HepG2 (cell line): ENCODE data around the gene AUP1. TPM values are rescaled to one million over a fixed set of nuclear protein-coding genes. Genes with fewer than 3 reads are reported as not detected.

ENCODE experiments used
- ATAC-seq: fragments of 200-7000 bp; cut with Tn5 transposase; 3 replicates; pipeline ENCODE4 v1.9.1; 2020; ENCODE audit warnings: mild to moderate bottlenecking, moderate library complexity
- BruUV-seq: library from RNA; stranded (reverse); fragments of 400-500 nt; replicated peaks from 2 replicates; lab custom pipeline; 2021; lab: Mats Ljungman, UMichigan
- CTCF ChIA-PET: fragments of 300-600 bp; formaldehyde crosslinking; extraction: SDS; loops from one replicate; lab custom pipeline; 2021; ENCODE audit warnings: low total read pairs, inconsistent platforms, low intra/inter-chr PET ratio; lab: Yijun Ruan, JAX
- POLR2A ChIA-PET: fragments of 350-600 bp; sonication (Branson Sonifier 250); formaldehyde crosslinking; loops from one replicate; lab custom pipeline; 2020; ENCODE audit warnings: antibody characterized with exemption, inconsistent platforms; lab: Yijun Ruan, JAX
- DNase-seq: peaks from one replicate; pipeline ENCODE4 v3.0.0-alpha.2; 2015; ENCODE audit warnings: low spot score
- FAIRE-seq: peaks from 3 replicates; lab custom pipeline; 2011; peaks lifted over from hg19 to GRCh38; lab: Jason Lieb, UNC
- H2AFZ ChIP-seq: one replicate; pipeline ENCODE4 v1.6.1; 2011; ENCODE audit warnings: low read length, inconsistent platforms
- H3K27ac ChIP-seq: fragments of 300-600 bp; 3 replicates; pipeline ENCODE4 v1.8.0; 2011; ENCODE audit warnings: mixed run types, mild to moderate bottlenecking, mixed read lengths, low read length, inconsistent platforms; ENCODE audit not compliant: insufficient read depth; ENCODE audit errors: extremely low read length
- H3K27me3 ChIP-seq, 2 experiments: fragments of 200-600 bp in 1 of 2; 2 replicates in 1 of 2; 3 replicates in 1 of 2; pipeline versions ENCODE4 v1.6.0 to v1.8.0; 2011; ENCODE audit warnings: low read length in 2 of 2, mild to moderate bottlenecking in 2 of 2, moderate library complexity in 2 of 2, inconsistent platforms in 1 of 2; ENCODE audit not compliant: insufficient read depth in 2 of 2, control insufficient read depth in 1 of 2
- H3K36me3 ChIP-seq, 2 experiments: fragments of 200-600 bp in 1 of 2; replicated peaks in 1 of 2; 2 replicates in 1 of 2; 3 replicates in 1 of 2; pipeline versions ENCODE4 v1.5.1 to v1.8.0; 2011; ENCODE audit warnings: low read length in 2 of 2, inconsistent platforms in 1 of 2; ENCODE audit not compliant: insufficient read depth in 2 of 2, control insufficient read depth in 1 of 2
- H3K4me1 ChIP-seq: 2 replicates; pipeline ENCODE4 v1.5.1; 2012; ENCODE audit warnings: low read length, inconsistent platforms; ENCODE audit not compliant: insufficient read depth
- H3K4me2 ChIP-seq: 2 replicates; pipeline ENCODE4 v1.6.0; 2011; ENCODE audit warnings: low read depth, low read length, inconsistent platforms
- H3K4me3 ChIP-seq, 3 experiments: fragments of 200-600 bp in 1 of 3; sonication (generic), shearing (Covaris generic) in 1 of 3; replicated peaks in 1 of 3; 2 replicates each; pipeline ENCODE4 v1.5.1; 2011 to 2016; ENCODE audit warnings: low read length in 3 of 3, inconsistent platforms in 2 of 3, low read depth in 2 of 3, mild to moderate bottlenecking in 2 of 3, control low read depth in 1 of 3, mixed read lengths in 1 of 3; ENCODE audit not compliant: insufficient read depth in 1 of 3
- H3K79me2 ChIP-seq: one replicate; pipeline ENCODE4 v1.6.1; 2011; ENCODE audit warnings: low read length, inconsistent platforms; ENCODE audit not compliant: insufficient read depth
- H3K9ac ChIP-seq: 2 replicates; pipeline ENCODE4 v1.6.0; 2011; ENCODE audit warnings: mild to moderate bottlenecking, low read depth, low read length, inconsistent platforms; ENCODE audit not compliant: insufficient read depth
- H3K9me3 ChIP-seq: 2 replicates; pipeline ENCODE4 v1.5.1; 2012; ENCODE audit warnings: mild to moderate bottlenecking, low read length
- H4K20me1 ChIP-seq: 2 replicates; pipeline ENCODE4 v1.6.0; 2011; ENCODE audit warnings: inconsistent platforms, mild to moderate bottlenecking, low read length, moderate library complexity; ENCODE audit not compliant: insufficient read depth
- AGO1 ChIP-seq: fragments of 200-400 bp; formaldehyde crosslinking; IDR thresholded peaks from 2 replicates; pipeline ENCODE4 v1.6.1; 2017; ENCODE audit warnings: mild to moderate bottlenecking, low read depth, low read length, moderate library complexity; ENCODE audit not compliant: poor library complexity, severe bottlenecking
- AGO2 ChIP-seq: fragments of 200-400 bp; formaldehyde crosslinking; optimal IDR thresholded peaks from 2 replicates; pipeline ENCODE3; 2017; ENCODE audit warnings: mild to moderate bottlenecking, low read depth, low read length, moderate library complexity
- BORCS8-MEF2B ChIP-seq: sonication (generic); formaldehyde crosslinking; IDR thresholded peaks from 2 replicates; pipeline ENCODE4 v1.8.0; 2022; ENCODE audit warnings: mild to moderate bottlenecking, missing genetic modification reagents
- CHD2 ChIP-seq: IDR thresholded peaks from 2 replicates; pipeline ENCODE4 v1.6.1; 2011; ENCODE audit warnings: low read depth, low read length, improper control_type of control experiment
- FOXC1 ChIP-seq: sonication (generic); formaldehyde crosslinking; IDR thresholded peaks from 2 replicates; pipeline ENCODE4 v1.8.0; 2022; ENCODE audit warnings: mild to moderate bottlenecking, missing genetic modification reagents, borderline replicate concordance
- GZF1 ChIP-seq: sonication (generic); formaldehyde crosslinking; IDR thresholded peaks from 2 replicates; pipeline ENCODE4 v1.5.1; 2020; ENCODE audit warnings: mild to moderate bottlenecking, missing genetic modification reagents
- MAZ ChIP-seq, 2 experiments: sonication (generic) in 1 of 2; formaldehyde crosslinking in 1 of 2; IDR thresholded peaks; 2 replicates each; pipeline versions ENCODE4 v1.5.0 to v1.6.1; 2012 to 2020; ENCODE audit warnings: low read depth in 2 of 2, mild to moderate bottlenecking in 2 of 2, borderline replicate concordance in 1 of 2, improper control_type of control experiment in 1 of 2, low read length in 1 of 2, missing genetic modification reagents in 1 of 2, moderate library complexity in 1 of 2
- MIER2 ChIP-seq: IDR thresholded peaks from 2 replicates; pipeline ENCODE4 v1.6.1; 2016; ENCODE audit warnings: missing biosample characterization, missing genetic modification reagents
- SAFB2 ChIP-seq: sonication (generic); formaldehyde crosslinking; IDR thresholded peaks from 2 replicates; pipeline ENCODE4 v1.5.1; 2020; ENCODE audit warnings: missing genetic modification reagents, low read depth, mild to moderate bottlenecking, borderline replicate concordance
- SP1 ChIP-seq, 2 experiments: fragments of 450-650 bp in 1 of 2; sonication (generic) in 1 of 2; formaldehyde crosslinking in 1 of 2; IDR thresholded peaks; 2 replicates each; pipeline versions ENCODE4 v1.4.0 to v1.6.1; 2016 to 2020; ENCODE audit warnings: missing genetic modification reagents in 1 of 2
- ZBTB2 ChIP-seq: sonication (generic); formaldehyde crosslinking; IDR thresholded peaks from 2 replicates; pipeline ENCODE4 v1.8.0; 2022; ENCODE audit warnings: low read depth, missing genetic modification reagents
- ZBTB38 ChIP-seq: sonication (generic); formaldehyde crosslinking; IDR thresholded peaks from 2 replicates; pipeline ENCODE4 v1.5.1; 2020; ENCODE audit warnings: mild to moderate bottlenecking, missing genetic modification reagents
- ZFP41 ChIP-seq: sonication (generic); formaldehyde crosslinking; IDR thresholded peaks from 2 replicates; pipeline ENCODE4 v1.4.0; 2020; ENCODE audit warnings: mild to moderate bottlenecking, missing genetic modification reagents, borderline replicate concordance
- ZNF121 ChIP-seq: sonication (generic); formaldehyde crosslinking; IDR thresholded peaks from 2 replicates; pipeline ENCODE4 v1.5.0; 2020; ENCODE audit warnings: mild to moderate bottlenecking, missing genetic modification reagents
- ZNF225 ChIP-seq: sonication (generic); formaldehyde crosslinking; IDR thresholded peaks from 2 replicates; pipeline ENCODE4 v1.4.0; 2020; ENCODE audit warnings: mild to moderate bottlenecking, missing genetic modification reagents
- WGBS: methylation state at CpG from one replicate; pipeline ENCODE4 v1.1.6; 2017; ENCODE audit warnings: low lambda C conversion rate; 5-methylcytosine and 5-hydroxymethylcytosine counted together
- in situ Hi-C: cut with HindIII; loops from 2 replicates; pipeline ENCODE4 v1.10.0; 2017; ENCODE audit warnings: low pct_unique_long_range_greater_than_20kb; ENCODE audit not compliant: extremely low pct_ligation_motif_present
- intact Hi-C: fragments of 100-400 bp; cut with micrococcal nuclease; formaldehyde crosslinking; loops from one replicate; pipeline ENCODE4 v1.10.0; 2022; ENCODE audit not compliant: unreplicated experiment
- polyA plus RNA-seq, 8 experiments: library from polyadenylated mRNA; depleted of rRNA in 3 of 8; stranded (reverse) in 7 of 8; unstranded in 1 of 8; fragments of >200 nt; fragmentation: Illumina TruSeq in 4 of 8; extraction: Trizol in 4 of 8; gene quantifications; 2 replicates each; pipeline versions ENCODE4 v1.2.1 to v1.2.3, GENCODE V29; 2011 to 2016; ENCODE audit warnings: low read depth in 4 of 8, missing spikeins in 1 of 8, mixed read lengths in 1 of 8; ENCODE audit not compliant: insufficient read depth in 1 of 8
- total RNA-seq, 5 experiments: library from RNA; depleted of rRNA; stranded (reverse); fragments of >200 nt; fragmentation: Illumina TruSeq; extraction: Trizol; gene quantifications; 2 replicates each; pipeline ENCODE4 v1.2.3, GENCODE V29; 2016; ENCODE audit warnings: low read depth in 1 of 5
- TF ChIP-seq, protein P1 (sequence below): sonication (generic); formaldehyde crosslinking; IDR thresholded peaks from 2 replicates; pipeline ENCODE4 v1.8.0; 2022; ENCODE audit warnings: missing genetic modification reagents, mild to moderate bottlenecking, inconsistent platforms, borderline replicate concordance
- TF ChIP-seq, protein P2 (sequence below): sonication (generic); formaldehyde crosslinking; IDR thresholded peaks from 2 replicates; pipeline ENCODE4 v1.4.0; 2020; ENCODE audit warnings: missing genetic modification reagents

The AUP1 gene
- total and polyA plus RNA-seq, 2 of the 13 experiments (the other 11 are each of a cell fraction or from before 2014, with no cell fraction given): 174 to 267 TPM

GRCh38 chr2:74513605-74514367, 15.7 kb downstream of the AUP1 start:
- ATAC-seq (no peak; the same call in 1 of the 3 replicates), FAIRE-seq (no peak), DNase-seq (no peak)
- Histone ChIP-seq H3K9ac (peak overlapping the region; percentile 68), H4K20me1 (no peaks in the 10 kb centered on the region), H3K27me3 (no peaks in the 10 kb centered on the region), H3K79me2 (no peaks in the 10 kb centered on the region), H3K4me1 (peaks cover 48% of the 10 kb centered on the region), H2AFZ (no peak overlapping the region), H3K27ac (peak overlapping the region; percentile 27), H3K36me3 (peaks cover 8% of the 10 kb centered on the region in 2 experiments; a peak in 4 of 5 replicates), H3K9me3 (no peaks in the 10 kb centered on the region), H3K4me3 (peak overlapping the region; percentile 43 to 63 (median 62); a peak in 5 of 6 replicates), H3K4me2 (peak overlapping the region; percentile 75)
- intact Hi-C loops (no loop called here), in situ Hi-C loops (no loop called here)
- ChIA-PET CTCF (no interaction called here), POLR2A (interaction anchor here (1.0 to 2.4 kb wide), 7 partner anchors 8 to 31 kb away, joined by 3 to 31 read pairs (median 11); partner anchors contain the start of genes AUP1, CCDC142, DQX1 and HTRA2)
- BruUV-seq: no TSS peak
- WGBS: 85% methylated on average over 52 of the region's 52 CpGs
- TF ChIP-seq ZNF121 (CRISPR knock-in tag) (no peak), MAZ (IDR thresholded peaks at IDR 0.05; ENCODE audit: borderline replicate concordance, low read depth, low read length) (no peak), MAZ (CRISPR knock-in tag; IDR thresholded peaks at IDR 0.05; ENCODE audit: low read depth) (0 out of 2 replicates have a peak, but pooled peaks have one; percentile 2), ZFP41 (CRISPR knock-in tag) (no peak), MIER2 (CRISPR knock-in tag) (no peak), ZBTB2 (0 out of 2 replicates have a peak, but pooled peaks have one; percentile 6), BORCS8-MEF2B (CRISPR knock-in tag) (no peak), SP1 (IDR thresholded peaks at IDR 0.05) (no peak), SP1 (CRISPR knock-in tag; IDR thresholded peaks at IDR 0.05) (peak; percentile 12; the same call in 1 of the 2 replicates), CHD2 (no peak), AGO2 (peak; percentile 15), AGO1 (peak; percentile 6), GZF1 (CRISPR knock-in tag) (0 out of 2 replicates have a peak, but pooled peaks have one; percentile 27), ZNF225 (0 out of 2 replicates have a peak, but pooled peaks have one; percentile 10), SAFB2 (CRISPR knock-in tag) (0 out of 2 replicates have a peak, but pooled peaks have one; percentile 36), ZBTB38 (CRISPR knock-in tag) (peak; percentile 82), FOXC1 (CRISPR knock-in tag) (no peak)
- TF ChIP-seq, protein P1, sequence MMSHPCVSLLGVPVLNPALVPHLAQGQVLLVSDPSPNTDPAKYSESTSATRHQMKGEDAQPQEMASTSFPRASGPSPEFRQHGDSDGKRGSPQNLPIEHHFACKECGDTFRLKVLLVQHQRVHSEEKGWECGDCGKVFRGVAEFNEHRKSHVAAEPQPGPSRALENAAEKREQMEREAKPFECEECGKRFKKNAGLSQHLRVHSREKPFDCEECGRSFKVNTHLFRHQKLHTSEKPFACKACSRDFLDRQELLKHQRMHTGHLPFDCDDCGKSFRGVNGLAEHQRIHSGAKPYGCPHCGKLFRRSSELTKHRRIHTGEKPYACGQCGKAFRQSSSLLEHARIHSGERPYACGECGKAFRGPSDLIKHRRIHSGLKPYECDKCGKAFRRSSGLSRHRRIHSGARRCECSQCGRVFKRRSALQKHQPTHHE (CRISPR knock-in tag): no peak
- TF ChIP-seq, protein P2, sequence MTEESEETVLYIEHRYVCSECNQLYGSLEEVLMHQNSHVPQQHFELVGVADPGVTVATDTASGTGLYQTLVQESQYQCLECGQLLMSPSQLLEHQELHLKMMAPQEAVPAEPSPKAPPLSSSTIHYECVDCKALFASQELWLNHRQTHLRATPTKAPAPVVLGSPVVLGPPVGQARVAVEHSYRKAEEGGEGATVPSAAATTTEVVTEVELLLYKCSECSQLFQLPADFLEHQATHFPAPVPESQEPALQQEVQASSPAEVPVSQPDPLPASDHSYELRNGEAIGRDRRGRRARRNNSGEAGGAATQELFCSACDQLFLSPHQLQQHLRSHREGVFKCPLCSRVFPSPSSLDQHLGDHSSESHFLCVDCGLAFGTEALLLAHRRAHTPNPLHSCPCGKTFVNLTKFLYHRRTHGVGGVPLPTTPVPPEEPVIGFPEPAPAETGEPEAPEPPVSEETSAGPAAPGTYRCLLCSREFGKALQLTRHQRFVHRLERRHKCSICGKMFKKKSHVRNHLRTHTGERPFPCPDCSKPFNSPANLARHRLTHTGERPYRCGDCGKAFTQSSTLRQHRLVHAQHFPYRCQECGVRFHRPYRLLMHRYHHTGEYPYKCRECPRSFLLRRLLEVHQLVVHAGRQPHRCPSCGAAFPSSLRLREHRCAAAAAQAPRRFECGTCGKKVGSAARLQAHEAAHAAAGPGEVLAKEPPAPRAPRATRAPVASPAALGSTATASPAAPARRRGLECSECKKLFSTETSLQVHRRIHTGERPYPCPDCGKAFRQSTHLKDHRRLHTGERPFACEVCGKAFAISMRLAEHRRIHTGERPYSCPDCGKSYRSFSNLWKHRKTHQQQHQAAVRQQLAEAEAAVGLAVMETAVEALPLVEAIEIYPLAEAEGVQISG (CRISPR knock-in tag): no peak; the same call in 1 of the 2 replicates
